GM21529 (cell line): Measurements from ENCODE around the gene DNAJB4.
A peak's percentile ranks its signal among the peaks of the same experiment; 100 is the strongest.
"Not testable (repeated sequence)": the region's sequence is repeated elsewhere in the genome, so short reads cannot be mapped to it uniquely, and the experiment has no call there.

Source experiments
- ATAC-seq: cut with Tn5 transposase; IDR thresholded peaks from one replicate; pipeline ENCODE4 v1.9.1; 2021; ENCODE audit not compliant: unreplicated experiment

Gene DNAJB4

DNA sequence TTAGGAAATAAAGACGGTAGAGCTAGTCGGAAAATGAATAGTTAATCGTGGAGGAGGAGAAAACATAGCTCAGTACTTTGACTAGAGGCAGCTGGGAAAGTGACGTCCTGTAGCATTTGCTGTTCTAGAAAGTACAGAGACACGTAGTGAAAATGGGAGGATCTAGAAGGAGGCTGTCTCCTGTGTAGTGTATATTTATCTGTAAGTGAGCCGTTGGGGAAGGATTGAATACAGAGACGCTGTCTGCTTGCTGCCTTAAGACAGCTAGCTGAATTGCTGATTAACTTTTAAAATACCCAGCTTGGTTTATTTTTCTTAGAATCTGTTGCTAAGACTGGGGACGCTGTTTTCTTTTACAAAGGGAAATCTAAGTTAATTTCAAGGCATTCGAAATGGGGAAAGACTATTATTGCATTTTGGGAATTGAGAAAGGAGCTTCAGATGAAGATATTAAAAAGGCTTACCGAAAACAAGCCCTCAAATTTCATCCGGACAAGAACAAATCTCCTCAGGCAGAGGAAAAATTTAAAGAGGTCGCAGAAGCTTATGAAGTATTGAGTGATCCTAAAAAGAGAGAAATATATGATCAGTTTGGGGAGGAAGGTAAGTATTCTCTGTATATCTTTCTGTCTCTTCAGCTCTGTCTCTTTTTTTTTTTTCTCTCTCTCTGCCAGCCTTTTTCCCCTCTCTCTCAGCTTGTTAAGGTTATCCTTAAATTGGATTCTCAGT lies at the start of gene DNAJB4:
DNAJB4 (plus strand) TSS at position 221 of the 729 bp plus-strand sequence; CDS start at position 393, 172 bp downstream.
- ATAC-seq = peak; percentile 98

- no peak for ATAC-seq
Observed at GRCh38 chr1:77955709-77956108, 49.0 kb upstream of the DNAJB4 start.

- ATAC-seq = no peak
Observed at GRCh38 chr1:77956464-77956863, 48.3 kb upstream of the DNAJB4 start.

DNA sequence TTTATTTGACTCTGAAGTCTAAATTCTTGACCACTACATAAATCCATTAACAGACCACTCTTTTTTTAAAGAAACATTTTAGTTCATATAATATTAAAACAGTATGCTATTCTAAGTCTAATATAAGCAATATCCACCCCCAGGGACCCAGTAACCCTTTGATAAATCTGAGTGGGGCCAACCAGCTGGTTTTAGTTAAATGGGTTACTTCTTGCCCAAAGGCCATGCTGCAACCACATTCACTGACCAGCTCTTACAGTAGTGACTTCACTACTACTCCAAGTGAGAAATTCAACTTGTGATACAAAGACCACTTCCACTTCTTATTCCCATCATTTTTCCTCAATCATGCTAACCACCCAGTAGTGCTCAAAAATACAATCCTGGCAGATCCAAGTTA lies 46.3 kb upstream of the DNAJB4 start:
- ATAC-seq = no peak

DNA sequence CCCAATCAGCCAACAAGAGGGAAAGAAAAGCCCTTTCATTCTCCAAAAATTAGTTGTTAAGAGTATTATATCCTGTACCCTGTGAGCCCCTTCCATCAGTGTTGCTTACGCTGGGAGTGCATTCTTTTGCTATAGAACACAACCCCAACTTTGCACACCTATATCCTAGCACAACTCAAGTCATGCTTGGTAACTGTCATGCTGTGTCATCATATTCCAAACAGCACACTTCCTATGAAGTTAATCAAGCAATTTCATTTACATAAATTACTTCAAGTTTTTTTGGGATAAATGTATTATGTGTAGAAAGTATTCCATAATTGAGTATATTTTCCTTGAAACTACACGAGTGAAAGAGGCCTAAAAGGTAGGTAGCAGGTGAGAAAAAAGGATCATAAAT lies 45.9 kb upstream of the DNAJB4 start:
- ATAC-seq = no peak

- ATAC-seq = no peak
Observed at GRCh38 chr1:77961392-77961791, 43.3 kb upstream of the DNAJB4 start.

GRCh38 chr1:77966291-77966690 lies 38.4 kb upstream of the DNAJB4 start:
- ATAC-seq = no peak

DNA sequence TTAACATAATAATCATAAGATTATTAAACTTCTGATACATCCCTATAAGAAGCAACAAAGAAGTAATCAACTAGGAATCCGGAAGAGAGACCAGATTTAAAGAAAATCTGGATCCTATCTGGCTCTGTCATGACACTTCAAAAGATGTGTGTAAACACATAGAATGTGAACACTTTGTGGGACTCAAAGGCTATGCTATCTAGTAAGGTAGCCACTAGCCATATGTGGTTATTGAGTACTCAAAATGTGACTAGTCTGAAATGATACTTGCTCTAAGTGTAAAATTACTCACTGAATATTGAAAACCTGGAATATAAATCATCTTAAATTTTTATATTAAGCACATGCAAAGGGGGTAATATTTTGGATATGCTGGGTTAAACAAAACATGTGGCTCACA lies 34.5 kb upstream of the DNAJB4 start:
- no peak for ATAC-seq

GRCh38 chr1:77972080-77972479 lies 32.7 kb upstream of the DNAJB4 start:
- no peak for ATAC-seq

- ATAC-seq = no peak
Observed at GRCh38 chr1:77975386-77975785, 29.4 kb upstream of the DNAJB4 start.

GRCh38 chr1:77975907-77976306 lies 28.8 kb upstream of the DNAJB4 start:
- ATAC-seq = no peak

GRCh38 chr1:77976433-77977076 lies 28.2 kb upstream of the DNAJB4 start:
- no peak for ATAC-seq

- no peak for ATAC-seq
Observed at GRCh38 chr1:77977989-77978292, 26.8 kb upstream of the DNAJB4 start.

- peak; percentile 70 for ATAC-seq
Observed at GRCh38 chr1:77978293-77978968, 26.3 kb upstream of the DNAJB4 start.

DNA sequence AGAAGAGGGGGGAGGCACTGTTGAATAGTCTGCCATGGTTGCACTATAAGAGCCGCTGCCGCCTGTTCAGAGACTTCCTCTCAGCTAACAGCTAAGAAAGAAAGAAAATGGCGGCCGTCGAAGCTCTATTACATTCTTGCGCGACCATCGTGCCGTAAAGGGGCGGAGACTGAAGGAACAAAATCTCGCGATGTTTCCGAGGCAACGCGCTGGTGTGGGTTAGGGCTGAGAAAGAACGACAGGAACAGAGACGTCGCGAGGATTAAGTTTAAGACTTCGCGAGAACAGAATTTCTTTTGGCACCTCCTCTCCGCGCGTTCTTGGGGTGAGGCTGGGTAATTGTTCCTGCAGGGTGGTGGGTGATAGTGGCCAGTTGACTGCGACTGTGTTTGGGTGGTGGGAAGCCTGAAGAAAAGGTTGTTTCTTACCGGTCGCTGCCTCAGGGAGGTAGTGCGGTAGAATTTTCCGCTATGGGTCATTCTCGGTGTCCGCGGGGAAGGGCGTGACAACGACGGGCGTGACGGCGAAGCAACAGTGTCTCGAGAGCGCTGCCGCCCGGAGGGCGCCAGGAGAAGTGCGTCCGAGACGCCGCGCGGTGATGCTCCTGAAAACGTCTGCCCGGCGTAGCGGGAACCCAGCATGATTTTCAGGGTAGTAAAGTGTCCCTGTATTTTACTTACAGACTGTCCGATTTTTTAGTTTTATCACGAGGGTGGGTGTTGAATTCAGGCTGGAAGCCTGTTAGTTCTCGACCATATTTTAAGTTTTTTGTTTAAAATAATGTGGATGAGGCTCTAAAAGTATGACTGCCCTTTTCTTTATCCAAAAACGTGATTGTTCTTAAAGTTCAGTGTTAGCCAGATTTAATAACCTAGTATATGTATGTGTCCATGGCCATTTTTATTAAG lies 25.5 kb upstream of the DNAJB4 start, which contains the start of gene FUBP1:
FUBP1 (minus strand) TSS at position 104 of the 908 bp plus-strand sequence; CDS start at position 36, 68 bp downstream.
- ATAC-seq = peak; percentile 71

- ATAC-seq = not testable (repeated sequence)
Observed at GRCh38 chr1:77983352-77983996, 21.3 kb upstream of the DNAJB4 start.

DNA sequence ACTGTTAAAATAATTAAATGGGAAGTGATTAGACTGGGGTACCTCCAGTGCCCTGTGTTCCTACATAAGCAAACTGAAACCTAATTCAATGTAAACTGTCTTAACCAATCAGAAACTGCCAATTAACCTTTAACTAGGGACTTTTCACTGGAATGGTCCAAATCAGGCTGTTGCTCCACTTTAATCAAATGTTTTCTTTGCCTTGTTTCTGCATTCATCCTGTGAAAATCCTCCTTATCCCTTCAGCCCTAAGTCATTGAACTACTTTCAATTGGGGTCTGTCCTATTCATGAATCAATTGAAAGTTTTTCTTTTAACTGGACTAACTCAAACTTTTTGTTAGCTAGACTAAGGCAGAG lies 20.8 kb upstream of the DNAJB4 start:
- ATAC-seq = no peak

DNA sequence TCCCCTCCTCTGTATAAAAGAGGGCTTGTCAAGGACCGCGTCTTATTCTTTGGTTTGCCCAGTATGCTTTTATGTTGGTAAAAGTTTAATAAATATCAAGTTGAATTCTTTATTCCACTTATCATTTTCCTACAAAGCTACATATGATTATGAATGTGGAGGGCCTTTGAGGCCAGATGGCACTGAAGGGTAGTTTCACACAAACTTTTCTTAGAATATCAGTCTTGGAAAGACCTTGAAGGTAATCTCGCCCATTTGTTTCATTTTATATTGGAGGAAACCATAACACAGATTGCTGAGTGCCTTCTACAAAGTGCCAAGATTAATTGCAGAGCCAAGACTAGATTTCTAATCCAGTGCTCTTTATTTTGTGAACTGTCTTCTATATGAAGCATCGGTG lies 20.1 kb upstream of the DNAJB4 start:
- no peak for ATAC-seq

DNA sequence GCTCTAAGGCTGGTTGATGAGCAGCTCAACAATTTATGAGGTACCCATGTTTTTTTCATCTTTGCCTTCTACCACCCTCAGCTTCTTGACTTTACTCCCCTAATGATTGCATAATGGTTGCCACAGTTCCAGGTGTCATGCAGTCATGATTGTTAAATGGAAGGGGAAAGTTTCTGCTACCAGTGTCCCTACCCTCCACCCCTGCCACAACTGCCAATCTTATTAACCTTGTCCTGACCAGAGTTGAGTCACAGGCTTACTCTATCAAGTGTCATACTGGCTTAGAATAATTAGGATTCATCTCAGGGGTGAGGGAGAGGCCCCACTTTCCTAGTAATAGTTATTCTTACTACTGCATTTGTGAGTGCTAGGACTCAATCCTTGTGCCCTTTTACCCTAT lies 17.9 kb upstream of the DNAJB4 start:
- ATAC-seq = no peak

DNA sequence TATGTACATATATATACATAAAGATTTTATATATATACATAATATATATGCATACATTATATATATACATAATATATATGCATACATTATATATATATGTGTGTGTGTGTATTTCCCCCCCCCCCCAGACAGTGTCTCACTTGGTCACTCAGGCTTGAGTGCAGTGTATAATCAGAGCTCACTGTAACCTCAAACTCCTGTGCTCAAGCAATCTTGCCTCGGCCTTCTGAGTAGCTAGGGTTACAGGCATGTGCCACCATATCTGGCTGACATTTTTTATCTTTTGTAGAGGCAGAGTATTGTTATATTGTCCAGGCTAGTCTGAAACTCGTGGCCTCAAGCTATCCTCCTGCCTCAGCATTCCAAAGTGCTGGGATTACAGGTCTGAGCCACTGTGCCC lies 16.8 kb upstream of the DNAJB4 start:
- no peak for ATAC-seq

DNA sequence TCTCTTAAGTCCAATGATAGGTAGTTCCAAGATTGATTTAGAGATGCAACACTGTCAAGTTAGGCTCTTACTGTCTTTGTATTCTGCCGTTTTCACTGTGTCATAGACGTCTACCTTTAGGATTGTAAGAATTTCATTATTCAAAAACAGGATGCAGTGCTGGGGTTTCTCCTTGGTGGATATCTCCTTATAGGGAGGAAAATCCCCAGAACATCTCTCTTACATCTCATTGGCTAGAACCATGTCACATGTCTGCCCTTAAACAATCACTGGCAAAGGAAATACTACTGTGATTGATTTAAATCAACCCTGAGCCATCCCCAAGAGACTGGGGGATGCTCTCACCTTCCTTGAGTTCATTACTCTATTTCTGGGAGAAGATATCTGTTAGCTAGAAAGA lies 15.0 kb upstream of the DNAJB4 start:
- no peak for ATAC-seq
